LNCaP clone FGC (cell line): Measurements from ENCODE around the gene SOX11.
"Not testable (repeated sequence)": the region's sequence is repeated elsewhere in the genome, so short reads cannot be mapped to it uniquely, and the experiment has no call there.

ENCODE experiments used
- DNase-seq: peaks from one replicate; pipeline ENCODE4 v3.0.0-alpha.2; 2011; ENCODE audit warnings: low read depth
- H3K4me3 ChIP-seq: 2 replicates; pipeline ENCODE4 v1.5.1; 2011; ENCODE audit warnings: mild to moderate bottlenecking, low read depth, low read length, control low read depth
- TF ChIP-seq, protein P1 (sequence below): IDR thresholded peaks from 2 replicates; pipeline ENCODE4 v1.5.1; 2012; ENCODE audit warnings: mild to moderate bottlenecking; ENCODE audit not compliant: control insufficient read depth, insufficient read depth; ENCODE audit errors: extremely low read depth

The SOX11 gene

DNA sequence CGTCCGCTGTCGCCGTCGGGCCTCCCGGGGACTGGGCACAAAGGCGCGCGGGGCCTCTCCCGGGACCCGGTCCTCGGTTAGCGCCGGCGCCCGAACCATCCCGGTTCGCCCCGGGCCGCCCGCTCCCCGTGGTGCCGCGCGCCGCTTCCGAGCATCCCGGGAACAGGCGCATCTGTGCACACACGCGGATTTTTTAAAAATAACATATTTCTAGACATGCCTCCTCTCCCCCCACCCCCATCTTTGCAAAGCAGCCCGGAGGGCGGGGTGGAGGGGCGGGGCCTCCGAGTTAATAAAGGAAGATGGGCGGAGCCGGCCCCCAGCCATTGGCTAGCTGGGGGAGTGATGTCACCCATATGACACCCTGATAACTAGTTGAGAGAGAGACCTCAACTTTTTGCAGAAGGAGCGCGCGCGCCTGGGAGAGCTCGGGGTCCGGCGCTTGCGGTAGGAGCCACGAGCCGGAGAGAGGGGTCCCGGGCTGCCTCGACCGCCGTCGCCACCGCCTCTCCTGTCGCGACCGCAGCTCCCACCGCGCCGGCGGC, at the start of gene SOX11:
SOX11 (plus strand) TSS at position 400 of the 545 bp plus-strand sequence. CDS start 338 bp downstream, outside the sequence.
- TF ChIP-seq, protein P1, sequence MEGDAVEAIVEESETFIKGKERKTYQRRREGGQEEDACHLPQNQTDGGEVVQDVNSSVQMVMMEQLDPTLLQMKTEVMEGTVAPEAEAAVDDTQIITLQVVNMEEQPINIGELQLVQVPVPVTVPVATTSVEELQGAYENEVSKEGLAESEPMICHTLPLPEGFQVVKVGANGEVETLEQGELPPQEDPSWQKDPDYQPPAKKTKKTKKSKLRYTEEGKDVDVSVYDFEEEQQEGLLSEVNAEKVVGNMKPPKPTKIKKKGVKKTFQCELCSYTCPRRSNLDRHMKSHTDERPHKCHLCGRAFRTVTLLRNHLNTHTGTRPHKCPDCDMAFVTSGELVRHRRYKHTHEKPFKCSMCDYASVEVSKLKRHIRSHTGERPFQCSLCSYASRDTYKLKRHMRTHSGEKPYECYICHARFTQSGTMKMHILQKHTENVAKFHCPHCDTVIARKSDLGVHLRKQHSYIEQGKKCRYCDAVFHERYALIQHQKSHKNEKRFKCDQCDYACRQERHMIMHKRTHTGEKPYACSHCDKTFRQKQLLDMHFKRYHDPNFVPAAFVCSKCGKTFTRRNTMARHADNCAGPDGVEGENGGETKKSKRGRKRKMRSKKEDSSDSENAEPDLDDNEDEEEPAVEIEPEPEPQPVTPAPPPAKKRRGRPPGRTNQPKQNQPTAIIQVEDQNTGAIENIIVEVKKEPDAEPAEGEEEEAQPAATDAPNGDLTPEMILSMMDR: no peak
- H3K4me3 ChIP-seq: peak within 1 kb of the TSS; percentile 43
- DNase-seq: peak; percentile 33

DNA sequence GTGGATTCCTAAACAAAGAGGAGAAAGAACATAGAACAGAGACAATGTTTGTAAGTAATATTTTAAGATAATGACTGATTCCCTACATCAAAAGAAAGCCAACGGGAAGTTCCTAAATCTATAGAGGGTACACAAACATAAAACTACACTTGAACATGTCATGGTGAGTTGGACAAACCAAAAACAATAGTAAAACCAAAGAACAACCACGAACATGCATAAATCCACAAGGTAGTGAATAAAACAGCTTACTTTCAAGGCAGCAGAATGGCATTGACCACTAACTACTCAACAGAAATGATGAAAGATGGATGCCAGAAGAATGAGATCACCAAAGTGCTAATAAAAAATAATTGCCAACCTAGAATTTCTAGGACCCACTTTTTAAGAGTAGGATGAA, 39.5 kb upstream of the SOX11 start:
- not testable (repeated sequence) for DNase-seq, H3K4me3 ChIP-seq

GRCh38 chr2:5653756-5654155, 38.4 kb upstream of the SOX11 start:
- not testable (repeated sequence) for DNase-seq, H3K4me3 ChIP-seq

DNA sequence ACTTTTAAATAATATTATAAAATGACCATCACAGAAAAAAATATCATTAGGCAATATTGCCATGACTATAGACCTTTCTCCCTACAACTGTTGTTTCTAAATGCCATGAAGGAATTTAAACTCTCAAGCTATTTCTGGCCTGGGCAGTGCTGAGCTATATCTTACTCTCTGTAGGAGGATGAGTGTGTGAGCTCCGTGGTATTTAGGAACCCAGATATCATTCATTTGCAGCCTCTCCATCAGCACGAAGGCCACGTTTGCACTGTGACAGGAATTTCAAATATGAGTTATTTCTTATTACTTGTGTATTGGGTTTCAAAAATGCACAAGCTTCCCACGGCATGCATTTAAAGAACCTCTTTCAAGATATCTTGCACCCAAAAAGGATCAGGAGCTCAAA, 35.0 kb upstream of the SOX11 start:
- TF ChIP-seq, protein P1: no peak
- no peak overlapping the region for H3K4me3 ChIP-seq
- DNase-seq: no peak

- H3K4me3 ChIP-seq: no peak overlapping the region
- no peak for DNase-seq
- TF ChIP-seq, protein P1: no peak
These were observed 31.6 kb upstream of the SOX11 start for GRCh38 chr2:5660591-5660990.

DNA sequence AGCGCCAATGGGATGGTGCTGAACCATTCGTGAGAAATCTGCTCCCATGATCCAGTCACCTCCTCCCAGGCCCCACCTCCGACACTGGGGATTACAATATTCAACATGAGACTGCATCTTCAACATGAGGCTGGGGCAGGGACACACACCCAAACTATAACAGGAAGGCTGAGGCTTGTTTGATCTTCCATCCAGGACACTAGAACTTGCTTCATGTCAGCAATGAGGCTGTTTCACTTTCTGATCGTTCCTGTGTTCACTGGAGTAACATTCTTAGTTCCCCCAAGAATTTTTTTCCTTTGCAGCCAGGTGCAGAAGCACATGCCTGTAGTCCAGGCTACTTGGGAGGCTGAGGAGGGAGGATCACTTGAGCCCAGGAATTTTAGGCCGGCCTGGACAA, 30.8 kb upstream of the SOX11 start:
- TF ChIP-seq, protein P1: no peak
- no peak overlapping the region for H3K4me3 ChIP-seq
- no peak for DNase-seq

DNA sequence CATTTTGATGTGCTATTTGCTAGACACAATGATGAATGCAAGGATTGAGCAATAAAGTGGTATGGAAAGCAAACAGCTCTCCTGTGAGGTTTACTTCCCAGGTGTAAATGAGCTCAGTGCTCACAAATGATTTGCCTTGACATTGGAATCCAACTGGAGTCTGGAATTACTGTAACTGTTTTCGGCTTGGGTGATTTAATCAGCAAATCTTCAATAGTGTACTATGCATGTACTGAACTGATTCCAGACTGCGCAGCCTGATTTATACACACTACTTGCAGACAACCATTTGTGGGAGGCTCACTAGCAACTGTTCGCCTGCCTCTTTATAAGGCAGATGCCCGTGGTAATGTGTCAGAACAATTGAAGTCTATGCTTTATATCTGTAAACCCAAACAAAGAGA, 27.9 kb upstream of the SOX11 start:
- no peak overlapping the region for H3K4me3 ChIP-seq
- TF ChIP-seq, protein P1: no peak
- no peak for DNase-seq

DNA sequence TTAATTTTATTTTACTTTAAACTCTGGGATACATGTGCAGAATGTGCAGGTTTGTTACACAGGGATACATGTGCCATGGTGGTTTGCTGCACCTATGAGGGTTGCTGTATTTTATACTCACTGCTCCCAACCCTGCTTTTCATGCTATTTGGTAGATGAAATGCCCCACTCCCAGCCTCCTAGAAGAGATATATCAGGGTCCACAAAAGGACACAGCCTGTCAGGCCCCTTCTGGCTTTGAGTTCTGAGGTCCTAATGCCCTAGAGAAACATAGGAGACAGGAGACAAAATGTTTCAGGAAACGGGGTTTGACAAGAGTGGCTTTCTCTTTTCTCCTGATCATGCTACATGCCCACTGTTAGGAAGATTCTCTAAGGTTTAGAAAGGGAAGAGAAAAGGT, 27.1 kb upstream of the SOX11 start:
- no peak for DNase-seq
- TF ChIP-seq, protein P1: no peak
- H3K4me3 ChIP-seq: no peak overlapping the region
